HG02943 (cell line): ENCODE results near the gene CAPN9.
"Not testable (repeated sequence)": the region's sequence is repeated elsewhere in the genome, so short reads cannot be mapped to it uniquely, and the experiment has no call there.

Experiments
- ATAC-seq: cut with Tn5 transposase; IDR thresholded peaks from one replicate; pipeline ENCODE4 v1.9.1; 2021; ENCODE audit warnings: mild to moderate bottlenecking, low read depth, moderate library complexity; ENCODE audit not compliant: unreplicated experiment

Gene CAPN9

GRCh38 chr1:230767859-230768612, 20.8 kb downstream of the CAPN9 start:
- ATAC-seq = not testable (repeated sequence)

DNA sequence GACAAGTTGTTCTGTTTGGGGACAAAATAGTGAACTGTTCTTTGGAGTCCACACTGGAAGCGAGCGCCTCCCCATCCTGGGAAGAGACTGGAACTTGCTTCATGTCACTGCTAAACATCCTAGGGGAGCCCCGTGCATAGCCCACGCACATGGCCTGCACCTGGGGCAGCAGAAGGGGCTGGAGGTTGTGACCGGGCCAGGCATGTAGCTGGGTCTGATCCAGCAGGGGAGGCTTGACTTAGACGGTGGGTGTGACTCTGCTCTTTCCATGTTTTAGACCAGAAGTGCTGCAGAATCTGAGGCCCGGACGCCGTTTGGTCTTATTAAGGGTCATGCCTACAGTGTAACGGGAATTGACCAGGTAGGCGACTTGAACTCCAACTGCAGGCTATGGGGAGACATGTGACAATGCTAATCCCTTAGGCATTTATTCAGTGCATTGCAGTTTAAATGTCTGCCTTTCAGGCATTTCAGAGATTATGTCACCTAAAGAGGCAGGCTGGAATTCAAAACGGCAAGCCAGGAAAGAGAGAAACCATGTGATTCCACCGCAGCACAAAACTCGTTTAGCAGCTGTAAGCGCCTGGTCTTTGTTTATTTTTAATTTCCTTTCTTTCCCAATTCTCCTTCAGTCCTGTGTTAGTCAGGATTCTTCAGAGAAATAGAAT, 21.8 kb downstream of the CAPN9 start:
- no peak for ATAC-seq

GRCh38 chr1:230770317-230770716, 23.1 kb downstream of the CAPN9 start:
- ATAC-seq = no peak

- no peak for ATAC-seq
Observed at GRCh38 chr1:230771773-230772354, 24.7 kb downstream of the CAPN9 start.

DNA sequence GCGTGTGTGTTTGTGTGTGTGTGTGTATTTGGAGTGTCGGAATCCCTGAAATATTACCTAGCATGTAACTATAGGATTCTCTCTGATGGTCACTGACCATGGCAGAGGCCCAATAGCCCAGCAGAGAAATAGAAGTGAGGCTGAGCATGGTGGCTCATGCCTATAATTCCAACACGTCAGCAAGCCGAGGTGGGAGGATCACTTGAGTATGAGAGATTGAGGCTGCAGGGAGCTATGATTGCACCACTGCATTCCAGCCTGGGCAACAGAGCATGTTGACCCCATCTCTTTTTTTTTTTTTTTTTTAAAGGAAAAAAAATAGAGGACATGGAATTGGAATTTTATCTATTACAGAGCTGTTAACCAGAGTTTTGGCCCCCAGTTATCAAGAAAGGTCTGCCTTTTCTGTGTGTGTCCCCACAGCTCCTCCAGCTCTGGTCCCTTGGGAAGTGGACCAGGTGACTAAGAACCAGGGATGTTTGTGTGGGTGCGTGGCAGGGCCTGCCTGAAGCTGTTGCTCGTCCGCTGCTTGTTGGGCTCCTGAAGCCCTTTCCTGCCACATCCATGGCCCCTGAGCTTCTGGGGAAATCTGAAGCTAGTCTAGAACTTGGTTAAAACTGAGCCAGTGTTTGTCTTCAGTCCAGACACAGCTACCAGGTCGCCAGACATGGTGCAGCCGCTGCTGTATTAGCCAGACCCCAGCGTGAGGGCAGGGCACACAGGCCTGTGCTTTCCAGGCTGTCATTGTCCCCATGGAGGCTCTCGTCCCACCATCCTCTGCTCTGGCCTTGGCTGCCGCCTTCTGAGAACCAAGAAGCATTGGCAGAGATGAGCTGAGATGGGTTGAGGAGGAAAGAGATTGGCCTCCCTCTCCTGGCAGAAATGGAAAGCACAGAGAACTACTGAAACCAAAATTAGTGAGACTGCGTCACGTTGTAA, 25.5 kb downstream of the CAPN9 start:
- no peak for ATAC-seq

GRCh38 chr1:230773396-230774033, 26.3 kb downstream of the CAPN9 start:
- ATAC-seq = no peak

- ATAC-seq = no peak
Observed at GRCh38 chr1:230778916-230779590, 31.9 kb downstream of the CAPN9 start.

GRCh38 chr1:230781131-230781530, 33.9 kb downstream of the CAPN9 start:
- no peak for ATAC-seq

DNA sequence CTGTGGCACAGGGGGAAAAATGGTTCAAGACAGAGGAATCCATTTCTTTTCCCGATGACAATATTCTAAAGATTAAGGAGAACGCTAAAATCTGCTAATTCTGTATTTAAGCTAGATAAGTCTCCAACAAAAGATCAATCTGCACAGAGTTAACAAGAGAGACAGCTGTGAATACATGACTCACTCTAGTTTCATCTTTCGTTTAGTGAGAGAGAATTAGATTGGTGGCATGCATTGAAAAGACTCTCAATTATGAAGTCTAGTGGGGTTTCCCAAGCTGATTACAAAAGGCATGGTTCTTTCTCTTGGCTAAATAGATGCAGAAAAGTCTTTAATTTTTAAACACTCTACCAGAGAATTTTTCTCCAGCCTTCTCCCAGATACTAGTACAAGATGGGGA, 34.4 kb downstream of the CAPN9 start:
- ATAC-seq = no peak

GRCh38 chr1:230784163-230784562, 37.0 kb downstream of the CAPN9 start:
- ATAC-seq = no peak

GRCh38 chr1:230785636-230786384, 38.6 kb downstream of the CAPN9 start:
- no peak for ATAC-seq

GRCh38 chr1:230786385-230786753, 39.2 kb downstream of the CAPN9 start:
- ATAC-seq = no peak

- no peak for ATAC-seq
Observed at GRCh38 chr1:230787471-230787870, 40.3 kb downstream of the CAPN9 start.

- ATAC-seq = no peak
Observed at GRCh38 chr1:230788561-230789275, 41.5 kb downstream of the CAPN9 start.

- ATAC-seq = no peak
Observed at GRCh38 chr1:230790026-230790425, 42.8 kb downstream of the CAPN9 start.

GRCh38 chr1:230791986-230792564, 44.9 kb downstream of the CAPN9 start:
- no peak for ATAC-seq

DNA sequence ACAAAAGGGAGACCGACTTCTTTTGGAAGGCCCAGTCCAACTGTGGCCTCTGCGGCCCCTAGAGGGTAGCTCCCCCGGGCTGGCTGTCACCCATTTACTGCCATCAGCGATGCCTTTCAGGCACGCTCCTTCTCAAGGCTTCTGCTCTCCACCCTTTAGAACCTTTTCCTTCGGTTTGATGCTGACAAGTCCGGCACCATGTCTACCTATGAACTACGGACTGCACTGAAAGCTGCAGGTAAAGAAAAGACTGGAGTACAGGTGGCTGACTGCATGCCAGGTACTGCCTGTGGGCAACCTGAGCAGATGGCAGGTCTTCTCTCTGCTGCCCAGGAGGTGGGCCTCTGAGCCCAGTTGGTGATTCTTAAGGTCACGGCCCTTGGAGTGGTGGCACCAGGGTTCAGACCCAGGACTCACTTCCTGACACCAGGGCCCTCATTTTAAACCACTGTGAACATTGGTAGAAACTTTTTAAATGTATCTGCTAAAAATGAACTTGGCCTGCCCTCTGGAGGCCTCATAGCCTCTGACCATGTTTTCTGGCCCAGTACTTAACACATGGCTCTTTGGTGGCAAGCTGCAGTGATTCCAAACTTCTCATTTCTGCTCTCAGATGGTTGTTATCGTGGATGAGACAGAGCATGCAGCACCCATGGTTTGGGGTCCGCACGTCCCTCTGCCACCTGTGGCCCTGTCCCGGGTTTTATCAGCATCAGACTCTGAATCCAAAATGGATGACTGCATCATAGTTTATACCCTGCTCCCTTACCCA, 45.7 kb downstream of the CAPN9 start:
- ATAC-seq = no peak

DNA sequence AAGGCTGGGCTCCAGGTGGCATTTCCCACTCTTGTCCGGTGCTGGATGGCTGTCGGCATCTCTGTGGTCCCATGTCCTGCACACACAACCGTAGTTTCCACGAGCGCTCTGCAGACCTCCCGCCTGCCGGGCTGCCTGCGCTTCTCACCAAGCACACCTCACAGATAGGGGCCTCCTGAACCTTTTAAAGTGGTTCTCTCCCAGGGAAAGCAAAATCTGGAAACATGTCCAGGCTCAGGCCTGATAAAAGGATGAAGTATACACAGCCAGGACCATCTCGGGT, 46.2 kb downstream of the CAPN9 start:
- no peak for ATAC-seq
